ENCODE measurements around the gene DNAJA4.
"Not testable (repeated sequence)": the region's sequence is repeated elsewhere in the genome, so short reads cannot be mapped to it uniquely, and the experiment has no call there.

The DNAJA4 gene

DNA sequence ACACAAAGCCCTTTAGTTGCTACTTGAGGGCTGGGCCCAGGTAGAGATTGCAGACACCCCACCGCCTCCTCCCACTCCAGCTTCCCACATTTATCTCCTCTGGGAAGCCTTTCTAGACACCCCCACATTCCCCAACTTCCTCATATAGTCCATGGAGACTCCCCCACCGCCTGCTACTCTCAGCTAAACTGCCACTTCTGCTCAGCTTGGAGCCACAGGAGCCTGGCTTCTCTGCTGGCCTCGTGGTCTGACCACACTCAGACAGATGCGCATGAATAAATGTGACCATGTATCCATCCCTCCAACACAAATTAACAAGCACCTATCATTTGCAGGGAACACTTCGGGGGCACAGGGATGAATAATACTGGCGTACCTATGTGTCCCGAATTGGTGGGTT lies 19.5 kb upstream of the DNAJA4 start:
- DNase-seq: no peak

DNA sequence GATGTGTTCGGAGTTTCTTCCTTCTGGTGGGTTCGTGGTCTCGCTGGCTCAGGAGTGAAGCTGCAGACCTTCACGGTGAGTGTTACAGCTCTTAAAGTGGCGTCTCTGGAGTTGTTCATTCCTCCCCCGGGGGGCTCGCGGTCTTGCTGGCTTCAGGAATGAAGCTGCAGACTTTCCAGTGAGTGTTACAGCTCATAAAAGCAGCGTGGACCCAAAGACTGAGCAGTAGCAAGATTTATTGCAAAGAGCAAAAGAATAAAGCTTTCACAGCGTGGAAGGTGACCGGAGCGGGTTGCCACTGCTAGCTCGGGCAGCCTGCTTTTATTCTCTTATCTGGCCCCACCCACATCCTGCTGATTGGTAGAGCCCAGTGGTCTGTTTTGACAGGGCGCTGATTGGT lies 19.0 kb upstream of the DNAJA4 start:
- not testable (repeated sequence) for DNase-seq

GRCh38 chr15:78245976-78246620 lies 18.3 kb upstream of the DNAJA4 start:
- not testable (repeated sequence) for DNase-seq

GRCh38 chr15:78247911-78248310 lies 16.5 kb upstream of the DNAJA4 start:
- no peak for DNase-seq

GRCh38 chr15:78249131-78249530 lies 15.2 kb upstream of the DNAJA4 start:
- DNase-seq: no peak

DNA sequence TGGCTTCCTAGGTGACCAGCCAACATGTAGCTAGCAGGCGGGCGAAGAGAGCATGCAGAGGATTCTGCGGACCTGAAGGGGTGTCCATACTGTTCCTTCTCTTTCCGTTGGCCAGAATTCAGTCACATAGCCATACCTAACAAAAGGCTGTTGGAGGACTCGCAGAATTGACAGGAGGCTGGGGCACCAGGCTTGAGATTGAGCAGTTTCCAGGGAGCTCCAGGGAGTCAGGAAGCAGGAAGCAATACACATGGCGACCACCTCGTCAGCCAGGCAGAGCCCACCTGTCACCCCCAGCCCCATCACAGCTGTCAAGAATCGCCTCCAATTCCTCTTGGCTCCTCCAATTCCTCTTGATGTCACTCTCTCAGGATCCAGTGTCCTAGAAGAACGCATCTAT lies 13.2 kb upstream of the DNAJA4 start:
- DNase-seq: no peak

DNA sequence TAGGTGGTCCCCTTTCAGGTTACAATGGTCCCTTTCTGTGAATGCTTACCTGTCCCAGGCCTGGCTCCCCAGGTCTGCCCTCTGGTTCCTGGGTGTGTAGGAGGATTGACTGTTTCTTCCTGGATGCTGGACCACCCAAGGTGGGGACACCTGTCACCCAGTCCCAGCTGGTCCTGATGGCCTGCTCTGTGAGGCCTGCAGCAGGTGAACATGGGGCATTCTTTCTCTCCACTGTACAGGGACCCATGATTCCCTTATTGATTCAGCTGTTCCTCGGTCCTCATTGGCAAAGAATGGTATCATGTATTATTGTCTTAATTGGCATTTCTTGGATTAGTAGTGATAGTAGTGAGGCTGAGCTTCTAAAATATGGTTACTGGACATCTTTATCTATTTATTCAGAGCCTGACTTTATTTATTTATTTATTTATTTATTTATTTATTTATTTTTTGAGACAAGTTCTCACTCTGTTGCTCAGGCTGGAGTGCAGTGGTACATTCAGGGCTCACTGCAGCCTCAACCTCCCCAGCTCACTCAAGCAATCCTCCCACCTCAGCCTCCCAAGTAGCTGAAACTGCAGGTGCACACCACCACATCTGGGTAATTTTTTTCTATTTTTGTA lies 8.8 kb upstream of the DNAJA4 start:
- DNase-seq: no peak

GRCh38 chr15:78256044-78256437 lies 8.3 kb upstream of the DNAJA4 start:
- no peak for DNase-seq

DNA sequence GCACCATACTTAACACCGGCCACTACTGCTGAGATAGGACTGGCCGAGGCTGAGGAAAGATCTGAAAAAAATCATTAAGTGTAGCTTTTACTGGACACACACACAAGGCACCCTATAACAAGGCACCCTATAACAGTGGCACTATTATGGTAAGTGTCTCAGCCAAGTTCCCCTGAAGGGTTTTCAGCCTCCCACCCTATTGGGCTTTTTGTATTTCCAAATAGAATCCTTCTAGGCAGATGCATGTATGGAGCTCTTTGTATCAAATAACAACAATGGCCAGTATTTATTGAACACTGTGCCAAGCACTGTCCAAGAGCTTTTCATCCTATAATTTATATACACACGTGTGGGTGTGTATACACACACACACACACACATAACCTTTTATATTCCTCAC lies 6.7 kb upstream of the DNAJA4 start:
- no peak for DNase-seq

DNA sequence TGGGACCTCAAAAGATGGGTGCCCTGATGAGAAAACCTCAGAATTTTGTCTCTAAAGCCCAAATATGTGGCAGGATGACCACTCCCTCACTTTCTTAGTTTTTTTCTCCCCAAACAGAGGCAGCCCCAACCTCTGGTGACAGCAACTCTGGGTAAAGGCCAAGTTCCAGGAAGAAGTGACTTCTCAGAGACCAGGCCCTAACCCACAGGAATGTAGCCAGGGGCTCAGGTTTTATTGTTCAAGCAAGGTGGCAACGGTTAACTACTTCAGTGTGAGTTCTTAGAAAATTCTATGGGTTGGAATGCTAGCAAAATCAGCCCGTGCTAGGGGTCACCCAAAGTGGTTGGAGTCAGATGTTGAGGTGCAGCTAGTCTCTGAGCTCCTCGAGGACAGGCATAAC lies 5.1 kb upstream of the DNAJA4 start:
- DNase-seq: no peak

- DNase-seq: no peak
Observed at GRCh38 chr15:78260489-78260888, 3.9 kb upstream of the DNAJA4 start.

DNA sequence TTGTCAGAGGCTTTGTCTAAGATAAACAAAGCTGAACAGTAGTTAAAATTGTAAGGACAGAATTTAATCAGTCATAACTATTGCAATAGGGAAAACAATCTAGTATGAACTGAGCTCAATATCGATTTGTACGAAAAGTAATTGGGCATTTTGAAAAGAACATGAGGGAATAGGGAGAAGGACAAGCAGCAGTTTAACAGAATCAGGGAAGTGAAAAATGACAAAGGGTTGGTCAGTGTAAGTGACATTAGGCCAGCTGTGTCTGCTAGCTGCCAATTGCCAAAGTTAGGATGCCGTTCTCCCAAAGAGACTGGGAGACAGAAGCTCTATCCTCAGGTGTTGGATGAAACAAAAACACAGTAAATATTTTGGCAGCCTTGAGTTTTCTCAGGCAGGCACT lies 3.3 kb upstream of the DNAJA4 start:
- no peak for DNase-seq

DNA sequence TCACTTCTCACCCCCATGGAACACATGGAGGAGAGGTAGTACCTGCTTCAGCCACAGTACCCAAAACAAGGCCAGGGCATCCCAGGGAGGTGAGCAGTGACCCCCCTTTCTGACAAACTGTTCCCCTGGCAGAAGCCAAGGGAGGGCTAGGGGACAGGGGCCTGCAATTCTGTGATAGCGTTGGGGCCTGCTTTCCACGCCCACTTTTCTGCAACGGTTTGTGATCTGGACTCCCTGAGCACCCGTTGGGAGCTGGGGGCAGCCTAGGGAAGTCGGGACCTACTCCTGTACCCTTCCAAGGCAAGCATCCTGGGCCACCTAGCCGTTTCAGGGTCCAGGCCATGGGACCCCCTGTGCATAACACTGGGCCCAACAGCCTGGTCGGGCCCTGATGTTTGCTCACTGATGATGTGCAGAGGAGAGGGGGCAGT lies 996 bp upstream of the DNAJA4 start:
- no peak for DNase-seq

DNA sequence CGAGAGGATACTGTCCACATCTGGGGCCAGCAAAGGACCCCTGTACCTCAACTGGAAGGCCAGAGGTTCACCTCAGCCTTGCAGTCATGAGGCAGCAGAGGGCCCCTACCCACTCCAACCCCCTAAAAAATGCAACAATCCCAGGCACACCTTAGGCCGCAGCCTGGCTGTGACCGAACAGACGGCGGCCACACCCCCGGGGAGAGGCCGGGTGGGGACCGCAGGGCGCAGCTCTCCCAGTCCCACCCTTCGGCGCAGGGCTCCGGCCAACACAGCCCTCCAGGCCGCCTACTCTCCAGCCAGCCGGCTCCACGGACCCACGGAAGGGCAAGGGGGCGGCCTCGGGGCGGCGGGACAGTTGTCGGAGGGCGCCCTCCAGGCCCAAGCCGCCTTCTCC lies 457 bp upstream of the DNAJA4 start:
- DNase-seq: no peak

DNA sequence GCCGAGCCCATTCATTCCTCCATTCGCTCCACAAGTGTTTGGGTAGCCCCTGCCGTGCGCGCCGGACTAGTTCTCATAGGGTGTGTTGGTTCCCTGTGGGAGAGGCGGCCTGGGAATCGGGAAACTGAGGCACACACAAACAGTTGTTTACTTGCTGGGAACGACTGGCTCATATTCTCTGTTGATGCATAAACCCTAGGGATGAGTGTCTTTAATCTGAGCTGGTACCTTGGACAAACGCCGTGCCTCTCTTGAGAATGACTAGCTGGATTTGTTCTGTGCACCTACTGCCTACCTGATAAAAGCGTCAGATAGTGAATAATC lies 737 bp downstream of the DNAJA4 start:
- no peak for DNase-seq

GRCh38 chr15:78265752-78266224 lies 1.4 kb downstream of the DNAJA4 start:
- no peak for DNase-seq

- no peak for DNase-seq
Observed at GRCh38 chr15:78266229-78266628, 1.9 kb downstream of the DNAJA4 start.

DNA sequence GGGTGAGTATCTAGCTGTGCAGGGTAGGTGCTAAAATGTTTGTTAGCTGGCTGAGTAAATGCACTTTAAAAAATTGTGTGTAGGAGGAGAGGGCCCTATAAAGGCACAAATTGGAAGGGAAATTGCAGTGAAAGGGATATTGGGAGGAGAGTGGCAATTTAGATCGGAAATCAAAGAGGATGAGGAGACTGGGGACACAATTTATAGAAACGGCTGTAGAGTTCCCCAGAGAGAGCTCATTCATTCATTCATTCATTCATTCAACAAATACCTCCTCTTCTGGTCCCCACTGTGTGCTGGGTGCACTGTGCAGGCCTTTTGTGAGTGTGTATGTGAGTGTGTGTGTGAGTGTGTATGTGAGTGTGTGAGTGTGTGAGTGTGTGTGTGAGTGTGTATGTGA lies 2.4 kb downstream of the DNAJA4 start:
- DNase-seq: no peak

DNA sequence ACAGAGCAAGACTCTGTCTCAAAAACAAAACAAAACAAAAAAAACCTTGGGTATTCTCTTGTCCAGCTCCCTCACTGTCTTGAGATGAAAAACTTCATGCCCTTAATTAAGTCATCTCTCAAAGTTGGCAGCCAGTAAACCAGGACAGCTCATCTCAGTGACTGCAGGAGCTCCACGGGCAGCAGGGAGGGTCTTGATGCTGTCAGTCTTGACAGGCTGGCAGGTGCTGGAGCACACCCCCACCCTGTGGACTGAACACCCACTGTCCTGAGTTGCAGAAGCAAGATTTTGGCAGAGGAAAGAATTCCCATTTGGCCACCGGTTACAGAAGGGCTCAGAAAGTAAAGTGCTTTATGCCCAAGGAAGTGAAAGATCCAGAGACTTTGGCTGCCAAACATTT lies 8.0 kb downstream of the DNAJA4 start:
- DNase-seq: no peak

GRCh38 chr15:78272776-78273175 lies 8.4 kb downstream of the DNAJA4 start:
- no peak for DNase-seq

DNA sequence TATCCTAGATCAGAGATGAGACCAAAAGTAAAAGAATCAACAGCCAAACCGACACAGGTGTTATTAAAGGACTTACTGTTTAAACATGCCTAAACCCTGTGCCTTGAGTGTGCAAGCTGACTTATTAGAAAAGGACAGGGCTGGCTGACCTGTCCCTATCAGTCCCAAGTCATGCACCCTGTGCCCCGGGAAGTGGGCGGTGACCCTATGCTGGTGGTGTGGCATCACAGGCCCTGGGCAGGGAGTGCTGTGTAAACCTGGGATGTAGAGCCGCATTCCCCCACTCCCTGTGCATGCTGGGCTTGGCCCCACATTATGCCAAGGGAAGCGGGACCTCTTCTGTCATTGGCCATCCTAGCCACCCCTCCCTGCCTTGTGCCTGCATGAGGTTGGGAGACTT lies 10.6 kb downstream of the DNAJA4 start:
- DNase-seq: no peak

DNA sequence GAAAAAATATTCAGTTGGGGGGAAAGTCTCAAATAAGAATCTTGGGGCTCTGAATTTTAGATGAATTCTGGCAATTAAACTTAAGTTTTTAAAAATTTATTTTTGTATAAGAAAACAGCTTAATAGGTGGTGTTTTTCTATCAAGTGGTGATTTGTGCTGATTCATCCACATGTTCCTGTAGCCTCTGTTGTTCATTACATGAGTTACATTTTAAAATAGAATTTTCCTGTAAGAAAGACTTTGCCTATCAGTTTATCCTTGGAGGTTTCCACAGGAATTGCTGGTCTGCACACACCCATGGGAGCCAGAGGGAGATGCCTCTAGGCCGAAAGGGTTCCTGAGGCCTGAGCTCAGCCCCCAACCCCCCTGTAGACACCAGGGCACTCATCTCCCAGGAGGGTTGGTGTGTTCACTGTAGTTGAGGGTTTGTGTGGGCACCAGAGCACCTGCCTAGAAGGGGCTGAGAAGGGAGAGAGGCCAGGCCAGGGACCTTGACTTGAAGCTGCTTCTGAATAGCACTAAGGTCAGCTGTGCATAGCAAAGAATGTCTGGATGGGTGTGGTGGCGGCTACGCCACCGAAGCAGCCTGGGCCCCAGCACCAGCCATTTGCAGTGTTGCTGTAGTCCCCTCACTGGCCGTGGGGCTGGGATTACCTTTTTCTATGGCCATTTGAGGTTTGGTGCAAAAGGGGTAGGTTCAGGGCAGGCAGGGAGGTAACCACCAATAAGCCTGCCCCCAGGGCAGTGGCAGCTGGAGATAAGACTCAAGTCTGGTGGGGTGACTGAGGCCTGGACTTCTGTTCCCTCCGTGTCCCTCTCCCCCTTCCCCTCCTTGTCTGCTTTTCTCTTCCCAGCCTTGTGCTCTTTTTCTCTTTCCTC lies 11.9 kb downstream of the DNAJA4 start:
- DNase-seq: no peak

DNA sequence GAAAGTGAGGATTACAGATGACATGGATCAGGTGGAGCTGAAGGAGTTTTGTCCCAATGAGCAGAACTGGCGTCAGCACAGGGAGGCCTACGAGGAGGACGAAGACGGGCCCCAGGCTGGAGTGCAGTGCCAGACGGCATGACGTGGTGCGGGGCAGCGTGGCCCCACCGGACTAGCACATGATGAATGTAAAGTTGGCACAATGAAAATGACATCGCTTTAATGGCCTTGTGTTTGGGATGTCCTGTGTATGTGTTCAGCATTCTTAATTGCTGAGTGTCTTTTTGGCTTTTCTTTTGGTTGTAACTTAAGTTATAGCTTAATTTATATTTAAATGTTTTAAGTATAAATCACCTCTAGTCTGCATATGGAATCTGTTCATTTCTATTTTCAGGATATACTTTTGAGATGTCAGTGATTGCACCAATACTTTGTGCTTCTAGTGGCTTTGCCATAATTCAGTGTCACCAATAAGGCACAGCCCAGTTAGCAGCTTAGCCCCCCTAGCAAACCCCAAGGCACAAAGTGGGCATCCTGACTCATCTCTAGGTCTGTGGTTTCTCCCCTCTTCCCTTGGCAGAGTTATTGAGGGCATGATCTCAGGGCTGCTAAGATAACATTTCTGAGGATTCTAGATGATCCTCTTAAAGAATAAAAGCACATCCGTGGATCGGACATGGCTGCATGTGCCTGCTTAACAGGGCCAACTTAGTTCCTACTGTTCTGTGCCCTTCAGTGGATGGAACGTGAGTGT lies 16.1 kb downstream of the DNAJA4 start:
- DNase-seq: no peak
